ENCODE data around the gene GCLC.

GCLC gene

GRCh38 chr6:53544470-53545308 lies at the start of gene GCLC:
Gene GCLC, minus strand, starts transcription at chr6:53545101. Its CDS starts 456 bp downstream, at chr6:53544645.
- peaks cover 2 to 73% (median 53%) of the 10 kb centered on the region in 5 donors for H3K4me1 ChIP-seq (ENCODE audit: control insufficient read depth in 5 of 5, insufficient read depth in 5 of 5, low read length in 5 of 5)

GRCh38 chr6:53594596-53594995 lies 49.7 kb upstream of the GCLC start:
- H3K27me3 ChIP-seq (ENCODE audit: control insufficient read depth in 5 of 5, insufficient read depth in 4 of 5, low read length in 5 of 5) = no peaks in the 10 kb centered on the region

More at GRCh38 chr6:53544470-53545308, at the start of gene GCLC:
- H3K4me3 ChIP-seq (ENCODE audit: low read depth in 1 of 5, low read length in 5 of 5) = peak within 1 kb of the TSS; percentile 83 to 94 (median 92)
- no peaks in the 10 kb centered on the region for H3K27me3 ChIP-seq (ENCODE audit: control insufficient read depth in 5 of 5, insufficient read depth in 4 of 5, low read length in 5 of 5)
- no peaks in the 10 kb centered on the region for H3K9me3 ChIP-seq (ENCODE audit: control insufficient read depth in 5 of 5, low read length in 5 of 5)
- H3K9ac ChIP-seq (ENCODE audit: low read length in 5 of 5) = peak within 1 kb of the TSS; percentile 2 to 96 (median 90)
- peak within 1 kb of the TSS; percentile 94 for H3K27ac ChIP-seq (ENCODE audit: low read depth, low read length)
- H3K36me3 ChIP-seq (ENCODE audit: control insufficient read depth in 5 of 5, insufficient read depth in 5 of 5, low read length in 5 of 5) = peaks cover 0 to 3% (median 0%) of the 10 kb centered on the region in 5 donors

GRCh38 chr6:53593001-53593488 lies 48.1 kb upstream of the GCLC start:
- no peaks in the 10 kb centered on the region for H3K27me3 ChIP-seq (ENCODE audit: control insufficient read depth in 5 of 5, insufficient read depth in 4 of 5, low read length in 5 of 5)
- H3K36me3 ChIP-seq (ENCODE audit: control insufficient read depth in 5 of 5, insufficient read depth in 5 of 5, low read length in 5 of 5) = no peaks in the 10 kb centered on the region
- H3K4me3 ChIP-seq (ENCODE audit: low read depth in 1 of 5, low read length in 5 of 5) = no peak overlapping the region
- H3K9me3 ChIP-seq (ENCODE audit: control insufficient read depth in 5 of 5, low read length in 5 of 5) = no peaks in the 10 kb centered on the region
- no peak overlapping the region for H3K9ac ChIP-seq (ENCODE audit: low read length in 5 of 5)
- H3K4me1 ChIP-seq (ENCODE audit: control insufficient read depth in 5 of 5, insufficient read depth in 5 of 5, low read length in 5 of 5) = peaks cover 0 to 4% (median 0%) of the 10 kb centered on the region in 5 donors
- H3K27ac ChIP-seq (ENCODE audit: low read depth, low read length) = no peak overlapping the region

More at GRCh38 chr6:53594596-53594995, 49.7 kb upstream of the GCLC start:
- H3K9me3 ChIP-seq (ENCODE audit: control insufficient read depth in 5 of 5, low read length in 5 of 5) = no peaks in the 10 kb centered on the region
- no peak overlapping the region for H3K9ac ChIP-seq (ENCODE audit: low read length in 5 of 5)
- H3K4me3 ChIP-seq (ENCODE audit: low read depth in 1 of 5, low read length in 5 of 5) = no peak overlapping the region
- H3K36me3 ChIP-seq (ENCODE audit: control insufficient read depth in 5 of 5, insufficient read depth in 5 of 5, low read length in 5 of 5) = no peaks in the 10 kb centered on the region
- peaks cover 0 to 8% (median 0%) of the 10 kb centered on the region in 5 donors for H3K4me1 ChIP-seq (ENCODE audit: control insufficient read depth in 5 of 5, insufficient read depth in 5 of 5, low read length in 5 of 5)
- no peak overlapping the region for H3K27ac ChIP-seq (ENCODE audit: low read depth, low read length)

- Histone ChIP-seq H3K27me3 (ENCODE audit: control insufficient read depth in 5 of 5, insufficient read depth in 4 of 5, low read length in 5 of 5) (no peaks in the 10 kb centered on the region), H3K9ac (ENCODE audit: low read length in 5 of 5) (no peak overlapping the region), H3K36me3 (ENCODE audit: control insufficient read depth in 5 of 5, insufficient read depth in 5 of 5, low read length in 5 of 5) (no peaks in the 10 kb centered on the region), H3K4me3 (ENCODE audit: low read depth in 1 of 5, low read length in 5 of 5) (no peak overlapping the region), H3K27ac (ENCODE audit: low read depth, low read length) (no peak overlapping the region), H3K4me1 (ENCODE audit: control insufficient read depth in 5 of 5, insufficient read depth in 5 of 5, low read length in 5 of 5) (peaks cover 0 to 4% (median 0%) of the 10 kb centered on the region in 5 donors), H3K9me3 (ENCODE audit: control insufficient read depth in 5 of 5, low read length in 5 of 5) (no peaks in the 10 kb centered on the region)
Measured at GRCh38 chr6:53591873-53592272, 47.0 kb upstream of the GCLC start.

- Histone ChIP-seq H3K36me3 (ENCODE audit: control insufficient read depth in 5 of 5, insufficient read depth in 5 of 5, low read length in 5 of 5) (no peaks in the 10 kb centered on the region), H3K4me1 (ENCODE audit: control insufficient read depth in 5 of 5, insufficient read depth in 5 of 5, low read length in 5 of 5) (peaks cover 0 to 4% (median 0%) of the 10 kb centered on the region in 5 donors)
Measured at GRCh38 chr6:53588816-53589509, 44.1 kb upstream of the GCLC start.

DNA sequence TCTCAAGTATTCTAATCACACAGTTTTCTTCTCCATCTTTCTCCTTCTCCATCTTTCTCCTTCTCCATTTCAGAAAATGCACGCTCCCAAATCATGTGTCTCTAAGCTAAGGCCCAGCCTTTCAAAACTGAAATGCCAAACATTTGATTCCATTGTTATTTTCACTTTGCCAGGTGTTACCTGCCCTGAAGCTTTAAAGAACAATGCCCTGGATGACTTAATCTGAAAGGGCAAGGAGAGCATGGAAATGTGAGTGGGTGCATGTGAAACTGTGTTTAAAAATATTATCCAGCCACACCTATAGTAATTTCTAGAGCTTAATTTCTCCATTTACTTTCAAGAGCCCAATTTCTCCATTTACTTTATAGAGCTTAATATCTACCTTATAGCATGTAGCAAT lies 42.4 kb upstream of the GCLC start:
- no peak overlapping the region for H3K9ac ChIP-seq (ENCODE audit: low read length in 5 of 5)
- no peak overlapping the region for H3K4me3 ChIP-seq (ENCODE audit: low read depth in 1 of 5, low read length in 5 of 5)
- H3K9me3 ChIP-seq (ENCODE audit: control insufficient read depth in 5 of 5, low read length in 5 of 5) = no peaks in the 10 kb centered on the region
- H3K27ac ChIP-seq (ENCODE audit: low read depth, low read length) = no peak overlapping the region
- no peaks in the 10 kb centered on the region for H3K27me3 ChIP-seq (ENCODE audit: control insufficient read depth in 5 of 5, insufficient read depth in 4 of 5, low read length in 5 of 5)
- H3K4me1 ChIP-seq (ENCODE audit: control insufficient read depth in 5 of 5, insufficient read depth in 5 of 5, low read length in 5 of 5) = peaks cover 0 to 5% (median 3%) of the 10 kb centered on the region in 5 donors
- H3K36me3 ChIP-seq (ENCODE audit: control insufficient read depth in 5 of 5, insufficient read depth in 5 of 5, low read length in 5 of 5) = no peaks in the 10 kb centered on the region

More at GRCh38 chr6:53588816-53589509, 44.1 kb upstream of the GCLC start:
- Histone ChIP-seq H3K9me3 (ENCODE audit: control insufficient read depth in 5 of 5, low read length in 5 of 5) (no peaks in the 10 kb centered on the region), H3K27ac (ENCODE audit: low read depth, low read length) (no peak overlapping the region), H3K27me3 (ENCODE audit: control insufficient read depth in 5 of 5, insufficient read depth in 4 of 5, low read length in 5 of 5) (no peaks in the 10 kb centered on the region), H3K4me3 (ENCODE audit: low read depth in 1 of 5, low read length in 5 of 5) (no peak overlapping the region), H3K9ac (ENCODE audit: low read length in 5 of 5) (no peak overlapping the region)

DNA sequence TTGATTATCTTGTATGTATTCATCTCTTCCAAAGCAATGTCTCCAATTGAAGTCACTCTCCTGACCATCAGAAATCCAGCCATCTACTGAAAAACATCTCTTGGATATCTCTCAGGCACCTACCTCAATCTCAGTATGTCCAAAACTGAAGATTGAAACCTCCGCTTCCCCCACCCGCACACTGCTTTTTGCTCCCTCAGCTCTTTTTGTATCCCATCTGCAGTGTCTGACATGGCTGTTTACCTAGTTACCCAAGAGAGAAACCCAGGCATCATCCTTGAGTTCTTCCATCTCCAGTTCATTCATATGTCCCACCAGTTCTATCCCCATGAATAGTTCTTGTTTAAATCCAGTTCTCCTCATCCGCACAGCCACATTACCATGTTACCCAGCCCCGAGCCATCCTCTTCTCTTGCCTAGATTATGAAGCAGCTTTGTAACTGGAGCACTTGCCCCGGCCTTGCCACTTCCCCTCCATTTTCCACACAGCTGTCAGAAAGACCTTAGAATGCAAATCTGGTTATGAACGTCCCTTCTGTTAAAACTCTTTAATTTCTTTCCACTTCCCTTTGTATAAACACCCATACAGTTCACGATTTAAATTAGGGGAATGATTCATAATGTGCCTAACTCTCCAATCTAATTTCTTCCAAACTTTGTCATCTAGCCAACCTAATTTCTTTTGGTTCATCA lies 40.5 kb upstream of the GCLC start:
- Histone ChIP-seq H3K9ac (ENCODE audit: low read length in 5 of 5) (no peak overlapping the region), H3K27ac (ENCODE audit: low read depth, low read length) (no peak overlapping the region)

GRCh38 chr6:53584726-53585125 lies 39.8 kb upstream of the GCLC start:
- H3K4me1 ChIP-seq (ENCODE audit: control insufficient read depth in 5 of 5, insufficient read depth in 5 of 5, low read length in 5 of 5) = peaks cover 0 to 18% (median 16%) of the 10 kb centered on the region in 5 donors
- H3K4me3 ChIP-seq (ENCODE audit: low read depth in 1 of 5, low read length in 5 of 5) = no peak overlapping the region
- H3K36me3 ChIP-seq (ENCODE audit: control insufficient read depth in 5 of 5, insufficient read depth in 5 of 5, low read length in 5 of 5) = no peaks in the 10 kb centered on the region
- H3K9ac ChIP-seq (ENCODE audit: low read length in 5 of 5) = no peak overlapping the region
- H3K27ac ChIP-seq (ENCODE audit: low read depth, low read length) = no peak overlapping the region
- H3K9me3 ChIP-seq (ENCODE audit: control insufficient read depth in 5 of 5, low read length in 5 of 5) = no peaks in the 10 kb centered on the region
- no peaks in the 10 kb centered on the region for H3K27me3 ChIP-seq (ENCODE audit: control insufficient read depth in 5 of 5, insufficient read depth in 4 of 5, low read length in 5 of 5)

More for the DNA sequence above, 40.5 kb upstream of the GCLC start:
- H3K4me1 ChIP-seq (ENCODE audit: control insufficient read depth in 5 of 5, insufficient read depth in 5 of 5, low read length in 5 of 5) = peaks cover 0 to 18% (median 16%) of the 10 kb centered on the region in 5 donors
- no peak overlapping the region for H3K4me3 ChIP-seq (ENCODE audit: low read depth in 1 of 5, low read length in 5 of 5)
- H3K36me3 ChIP-seq (ENCODE audit: control insufficient read depth in 5 of 5, insufficient read depth in 5 of 5, low read length in 5 of 5) = no peaks in the 10 kb centered on the region
- H3K27me3 ChIP-seq (ENCODE audit: control insufficient read depth in 5 of 5, insufficient read depth in 4 of 5, low read length in 5 of 5) = no peaks in the 10 kb centered on the region
- H3K9me3 ChIP-seq (ENCODE audit: control insufficient read depth in 5 of 5, low read length in 5 of 5) = no peaks in the 10 kb centered on the region

DNA sequence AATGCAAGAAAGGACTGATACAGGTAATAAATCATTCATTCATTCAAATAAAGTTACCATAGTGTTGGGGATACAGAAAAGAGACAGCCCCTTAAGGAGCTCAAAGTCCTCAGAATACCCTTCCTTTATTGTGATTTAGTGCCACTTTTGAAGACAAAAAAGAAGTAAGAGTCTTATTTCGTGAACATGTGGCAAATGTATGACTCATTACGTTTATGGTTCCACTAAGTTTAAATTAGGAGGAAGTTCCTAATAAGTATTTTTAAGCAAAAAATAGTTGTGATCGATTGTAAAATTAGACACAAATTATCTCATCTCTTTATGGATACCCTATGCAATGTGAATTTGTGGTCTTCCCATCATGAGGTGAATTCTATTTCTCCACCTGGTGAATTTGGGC lies 38.5 kb upstream of the GCLC start:
- Histone ChIP-seq H3K36me3 (ENCODE audit: control insufficient read depth in 5 of 5, insufficient read depth in 5 of 5, low read length in 5 of 5) (no peaks in the 10 kb centered on the region), H3K9me3 (ENCODE audit: control insufficient read depth in 5 of 5, low read length in 5 of 5) (no peaks in the 10 kb centered on the region), H3K4me3 (ENCODE audit: low read depth in 1 of 5, low read length in 5 of 5) (no peak overlapping the region), H3K27me3 (ENCODE audit: control insufficient read depth in 5 of 5, insufficient read depth in 4 of 5, low read length in 5 of 5) (no peaks in the 10 kb centered on the region), H3K27ac (ENCODE audit: low read depth, low read length) (no peak overlapping the region), H3K9ac (ENCODE audit: low read length in 5 of 5) (no peak overlapping the region), H3K4me1 (ENCODE audit: control insufficient read depth in 5 of 5, insufficient read depth in 5 of 5, low read length in 5 of 5) (peaks cover 0 to 18% (median 16%) of the 10 kb centered on the region in 5 donors)

All from subcutaneous abdominal adipose tissue (tissue), 5 donors.